Naive B cell (primary cell): ENCODE results near the gene CACNB4. TPM values are rescaled to one million over a fixed set of nuclear protein-coding genes. Genes with fewer than 3 reads are reported as not detected.
"Not testable (repeated sequence)": the region's sequence is repeated elsewhere in the genome, so short reads cannot be mapped to it uniquely, and the experiment has no call there.

ENCODE experiments used
- ATAC-seq, 2 donors: fragments of 150-1000 bp; cut with Tn5 transposase; 2 replicates each; pipeline ENCODE4 v1.10.0; 2021; ENCODE audit warnings: low read depth in 2 of 2, mild to moderate bottlenecking in 2 of 2, moderate library complexity in 2 of 2
- DNase-seq: peaks from one replicate; pipeline ENCODE4 v3.0.0; 2022
- H3K27ac Mint-ChIP-seq, 6 donors: one replicate each; pipeline ENCODE4 v1.8.0; 2020 to 2022; ENCODE audit warnings: mild to moderate bottlenecking in 6 of 6, mixed read lengths in 6 of 6, moderate library complexity in 5 of 6, inconsistent platforms in 2 of 6
- H3K27me3 Mint-ChIP-seq, 3 donors: one replicate each; pipeline ENCODE4 v1.8.0; 2021 to 2022; ENCODE audit warnings: mixed read lengths in 3 of 3, mild to moderate bottlenecking in 1 of 3
- H3K36me3 Mint-ChIP-seq, 2 donors: one replicate each; pipeline ENCODE4 v1.8.0; 2020 to 2022; ENCODE audit warnings: mixed read lengths in 2 of 2, inconsistent platforms in 1 of 2, mild to moderate bottlenecking in 1 of 2
- H3K4me1 Mint-ChIP-seq, 3 donors: one replicate each; pipeline ENCODE4 v1.8.0; 2020 to 2022; ENCODE audit warnings: mixed read lengths in 3 of 3, inconsistent platforms in 1 of 3, mild to moderate bottlenecking in 1 of 3, moderate library complexity in 1 of 3
- H3K4me3 Mint-ChIP-seq, 8 donors: one replicate each; pipeline ENCODE4 v1.8.0; 2020 to 2022; ENCODE audit warnings: mild to moderate bottlenecking in 8 of 8, mixed read lengths in 8 of 8, moderate library complexity in 8 of 8, inconsistent platforms in 2 of 8
- H3K9me3 Mint-ChIP-seq, 7 donors: one replicate each; pipeline ENCODE4 v1.8.0; 2020 to 2022; ENCODE audit warnings: mixed read lengths in 7 of 7, mild to moderate bottlenecking in 5 of 7, inconsistent platforms in 2 of 7, moderate library complexity in 1 of 7
- polyA plus RNA-seq, 6 donors: library from polyadenylated mRNA; unstranded; fragments of 300-500 nt; fragmentation: Illumina TruSeq; gene quantifications; one replicate each; pipeline ENCODE4 v1.2.3, GENCODE V29; 2021; ENCODE audit warnings: low read depth in 6 of 6

CACNB4 gene
- polyA plus RNA-seq, 6 donors from 2014 or later: 0.10 to 3.2 TPM; not detected in 4

- Mint-ChIP-seq H3K27ac (peak overlapping the region in 3 of 6 donors; percentile 42 to 88 (median 86)), H3K4me1 (peaks cover 17 to 27% (median 21%) of the 10 kb centered on the region in 3 donors), H3K36me3 (no peaks in the 10 kb centered on the region), H3K27me3 (peaks cover 26 to 42% (median 41%) of the 10 kb centered on the region in 3 donors), H3K9me3 (no peaks in the 10 kb centered on the region), H3K4me3 (peak overlapping the region; percentile 84 to 97 (median 88))
- ATAC-seq (peak in 1 of 2 donors; percentile 12), DNase-seq (no peak)
Observed at GRCh38 chr2:152099367-152100050, 665 bp upstream of the CACNB4 start.

- H3K27ac Mint-ChIP-seq: peak overlapping the region in 2 of 6 donors; percentile 38 to 60
- ATAC-seq (peak; percentile 37 to 44), DNase-seq (peak; percentile 8)
- peaks cover 17 to 27% (median 21%) of the 10 kb centered on the region in 3 donors for H3K4me1 Mint-ChIP-seq
- peak overlapping the region; percentile 66 to 90 (median 86) for H3K4me3 Mint-ChIP-seq
- no peaks in the 10 kb centered on the region for H3K9me3 Mint-ChIP-seq
- no peaks in the 10 kb centered on the region for H3K36me3 Mint-ChIP-seq
- peaks cover 26 to 34% (median 33%) of the 10 kb centered on the region in 3 donors for H3K27me3 Mint-ChIP-seq
Observed at GRCh38 chr2:152097801-152098495, 896 bp downstream of the CACNB4 start.

- H3K36me3 Mint-ChIP-seq: no peaks in the 10 kb centered on the region
- ATAC-seq (peak in 1 of 2 donors; percentile 21), DNase-seq (no peak)
- peak overlapping the region; percentile 66 to 90 (median 86) for H3K4me3 Mint-ChIP-seq
- peak overlapping the region in 1 of 6 donors; percentile 12 for H3K27ac Mint-ChIP-seq
- peaks cover 17 to 27% (median 21%) of the 10 kb centered on the region in 3 donors for H3K4me1 Mint-ChIP-seq
- no peaks in the 10 kb centered on the region for H3K9me3 Mint-ChIP-seq
- peaks cover 26 to 34% (median 33%) of the 10 kb centered on the region in 3 donors for H3K27me3 Mint-ChIP-seq
Observed at GRCh38 chr2:152097290-152097800, 1.5 kb downstream of the CACNB4 start.

- ATAC-seq: no peak
- Mint-ChIP-seq H3K4me1 (peaks cover 16 to 27% (median 19%) of the 10 kb centered on the region in 3 donors), H3K9me3 (no peaks in the 10 kb centered on the region), H3K36me3 (no peaks in the 10 kb centered on the region), H3K27me3 (peaks cover 19 to 29% (median 27%) of the 10 kb centered on the region in 3 donors), H3K4me3 (no peak overlapping the region), H3K27ac (no peak overlapping the region)
- no peak for DNase-seq
Observed at GRCh38 chr2:152095146-152095545, 3.7 kb downstream of the CACNB4 start.

- Mint-ChIP-seq H3K4me3 (no peak overlapping the region), H3K9me3 (no peaks in the 10 kb centered on the region), H3K27ac (no peak overlapping the region), H3K4me1 (peaks cover 7 to 19% (median 11%) of the 10 kb centered on the region in 3 donors), H3K27me3 (peaks cover 10 to 18% (median 16%) of the 10 kb centered on the region in 3 donors), H3K36me3 (no peaks in the 10 kb centered on the region)
- DNase-seq (no peak), ATAC-seq (no peak)
Observed at GRCh38 chr2:152094014-152094413, 4.8 kb downstream of the CACNB4 start.

GRCh38 chr2:152093464-152093863 is 5.4 kb downstream of the CACNB4 start:
- ATAC-seq: no peak
- peaks cover 10 to 14% (median 13%) of the 10 kb centered on the region in 3 donors for H3K27me3 Mint-ChIP-seq

GRCh38 chr2:152092095-152092494 is 6.7 kb downstream of the CACNB4 start:
- Mint-ChIP-seq H3K4me3 (no peak overlapping the region), H3K9me3 (no peaks in the 10 kb centered on the region), H3K27me3 (peaks cover 0 to under 1% (median under 1%) of the 10 kb centered on the region in 3 donors), H3K27ac (no peak overlapping the region), H3K4me1 (peaks cover 0 to under 1% (median under 1%) of the 10 kb centered on the region in 3 donors), H3K36me3 (no peaks in the 10 kb centered on the region)
- no peak for DNase-seq
- no peak for ATAC-seq

More at GRCh38 chr2:152093464-152093863, 5.4 kb downstream of the CACNB4 start:
- no peaks in the 10 kb centered on the region for H3K36me3 Mint-ChIP-seq
- H3K27ac Mint-ChIP-seq: no peak overlapping the region
- H3K4me3 Mint-ChIP-seq: no peak overlapping the region
- no peaks in the 10 kb centered on the region for H3K9me3 Mint-ChIP-seq
- peaks cover 7 to 14% (median 11%) of the 10 kb centered on the region in 3 donors for H3K4me1 Mint-ChIP-seq
- DNase-seq: no peak

- H3K4me3 Mint-ChIP-seq, H3K9me3 Mint-ChIP-seq, H3K36me3 Mint-ChIP-seq, H3K27ac Mint-ChIP-seq, DNase-seq, H3K4me1 Mint-ChIP-seq, ATAC-seq, H3K27me3 Mint-ChIP-seq: not testable (repeated sequence)
Observed at GRCh38 chr2:152090726-152091125, 8.1 kb downstream of the CACNB4 start.

GRCh38 chr2:152089238-152089637 is 9.6 kb downstream of the CACNB4 start:
- DNase-seq: no peak
- H3K9me3 Mint-ChIP-seq: no peaks in the 10 kb centered on the region
- H3K36me3 Mint-ChIP-seq: no peaks in the 10 kb centered on the region
- no peak overlapping the region for H3K27ac Mint-ChIP-seq
- no peaks in the 10 kb centered on the region for H3K4me1 Mint-ChIP-seq
- no peak for ATAC-seq
- H3K4me3 Mint-ChIP-seq: no peak overlapping the region
- no peaks in the 10 kb centered on the region for H3K27me3 Mint-ChIP-seq

- Mint-ChIP-seq H3K9me3 (no peaks in the 10 kb centered on the region), H3K4me1 (no peaks in the 10 kb centered on the region), H3K27me3 (no peaks in the 10 kb centered on the region), H3K36me3 (no peaks in the 10 kb centered on the region), H3K4me3 (peak overlapping the region in 1 of 8 donors; percentile 40), H3K27ac (no peak overlapping the region)
- ATAC-seq: no peak
- no peak for DNase-seq
Observed at GRCh38 chr2:152088006-152088405, 10.8 kb downstream of the CACNB4 start.

GRCh38 chr2:152086231-152086630 is 12.6 kb downstream of the CACNB4 start:
- no peak for DNase-seq
- no peak for ATAC-seq
- H3K9me3 Mint-ChIP-seq: no peaks in the 10 kb centered on the region
- H3K4me3 Mint-ChIP-seq: no peak overlapping the region
- H3K36me3 Mint-ChIP-seq: no peaks in the 10 kb centered on the region
- H3K27me3 Mint-ChIP-seq: no peaks in the 10 kb centered on the region
- no peak overlapping the region for H3K27ac Mint-ChIP-seq
- H3K4me1 Mint-ChIP-seq: no peaks in the 10 kb centered on the region

GRCh38 chr2:152084076-152084475 is 14.8 kb downstream of the CACNB4 start:
- Mint-ChIP-seq H3K36me3 (peaks cover 0 to 5% of the 10 kb centered on the region in 2 donors), H3K4me3 (no peak overlapping the region), H3K9me3 (peaks cover 0 to 2% (median 0%) of the 10 kb centered on the region in 7 donors), H3K27ac (no peak overlapping the region), H3K27me3 (no peaks in the 10 kb centered on the region), H3K4me1 (no peaks in the 10 kb centered on the region)
- no peak for ATAC-seq
- no peak for DNase-seq

- ATAC-seq: no peak
- Mint-ChIP-seq H3K4me1 (no peaks in the 10 kb centered on the region), H3K4me3 (no peak overlapping the region), H3K36me3 (peaks cover 0 to 5% of the 10 kb centered on the region in 2 donors), H3K9me3 (peaks cover 0 to 3% (median 0%) of the 10 kb centered on the region in 7 donors), H3K27me3 (no peaks in the 10 kb centered on the region), H3K27ac (no peak overlapping the region)
- no peak for DNase-seq
Observed at GRCh38 chr2:152083202-152083875, 15.5 kb downstream of the CACNB4 start.
